NCI-H2227 (cell line): ENCODE data around the gene MNAT1.
"Not testable (repeated sequence)": the region's sequence is repeated elsewhere in the genome, so short reads cannot be mapped to it uniquely, and the experiment has no call there.

Source experiments
- DNase-seq: peaks from one replicate; lab custom pipeline; 2025; ENCODE audit not compliant: unreplicated experiment; lab: John Stamatoyannopoulos, UW

The MNAT1 gene

DNA sequence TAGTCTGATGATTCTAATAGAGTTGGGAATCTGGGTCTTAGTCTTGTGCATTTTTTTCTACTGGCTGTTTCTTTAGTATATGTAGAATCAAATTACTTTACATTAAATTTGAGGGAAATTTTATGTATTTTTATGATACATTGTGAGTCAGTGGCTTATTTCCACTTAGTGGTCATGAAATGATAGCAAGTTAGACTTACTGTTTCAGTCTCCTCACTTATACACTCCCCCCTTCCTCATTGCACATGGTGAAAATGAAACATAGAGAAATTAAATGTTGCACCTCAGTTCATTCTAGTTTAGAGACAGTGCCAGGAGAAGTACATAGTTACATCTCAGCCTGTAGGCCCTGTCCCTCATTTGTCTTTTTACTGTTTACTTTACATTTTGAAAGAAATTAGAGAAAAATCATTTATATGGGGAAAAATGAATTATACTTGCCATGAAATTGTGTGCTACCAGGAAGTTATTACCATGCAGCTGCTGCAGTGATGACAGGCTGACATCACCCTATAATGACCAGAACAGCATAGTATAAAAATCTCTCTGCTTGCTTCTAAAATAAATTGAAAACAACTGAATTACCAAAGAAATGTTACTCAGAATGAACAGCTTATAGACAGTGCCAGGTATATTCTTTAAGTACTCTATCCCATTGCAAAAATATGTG, 133.1 kb downstream of the MNAT1 start:
- no peak for DNase-seq

DNA sequence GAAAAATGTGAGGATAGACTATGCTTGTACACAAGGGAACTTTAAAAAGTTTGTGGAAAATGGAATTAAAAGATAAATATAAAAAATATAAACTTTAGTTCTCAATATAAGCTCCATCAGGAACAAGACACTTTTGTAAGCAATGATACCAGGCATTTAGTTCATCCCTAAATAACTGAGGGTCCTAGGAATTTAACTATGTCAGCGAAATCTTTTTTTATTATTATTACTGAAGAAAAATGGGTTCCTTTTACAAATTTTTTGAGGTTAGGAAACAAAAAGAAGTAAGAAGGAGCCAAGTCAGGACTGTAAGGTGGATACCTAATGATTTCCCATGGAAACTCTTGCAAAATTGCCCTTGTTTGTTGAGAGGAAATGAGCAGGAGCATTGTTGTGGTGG, 143.6 kb downstream of the MNAT1 start:
- no peak for DNase-seq

DNA sequence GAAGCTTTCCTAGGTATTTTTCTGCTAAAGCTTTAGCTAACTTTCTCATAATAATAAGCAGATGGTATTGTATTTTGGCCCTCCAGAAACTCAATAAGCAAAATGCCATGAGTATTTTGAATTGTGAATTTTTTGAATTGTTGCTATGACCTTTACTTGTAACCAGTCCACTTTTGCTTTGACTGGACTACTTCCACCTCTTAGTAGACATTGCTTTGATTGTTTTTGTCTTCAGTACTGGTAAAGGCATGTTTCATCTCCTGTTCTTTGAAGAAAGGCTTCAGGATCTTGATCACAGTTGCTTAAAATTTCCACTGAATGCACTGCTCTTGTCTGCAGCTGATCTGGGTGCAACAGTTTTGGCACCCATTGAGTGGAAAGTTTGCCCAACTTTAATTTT, 144.0 kb downstream of the MNAT1 start:
- DNase-seq: no peak

DNA sequence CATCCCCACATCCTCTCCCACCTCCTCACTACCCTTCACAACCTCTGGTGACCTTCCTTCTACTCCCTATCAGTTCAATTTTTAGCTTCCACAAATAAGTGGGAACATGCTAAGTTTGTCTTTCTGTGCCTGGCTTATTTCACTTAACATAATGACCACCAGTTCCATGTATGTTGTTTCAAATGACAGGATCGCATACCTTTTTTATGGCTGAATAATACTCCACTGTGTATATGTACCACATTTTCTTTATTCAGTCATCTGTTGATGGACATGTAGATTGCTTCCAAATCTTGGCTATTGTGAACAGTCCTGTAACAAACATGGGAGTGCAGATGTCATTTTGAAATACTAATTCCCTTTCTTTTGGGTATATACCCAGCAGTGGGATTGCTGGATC, 147.7 kb downstream of the MNAT1 start:
- DNase-seq: no peak

DNA sequence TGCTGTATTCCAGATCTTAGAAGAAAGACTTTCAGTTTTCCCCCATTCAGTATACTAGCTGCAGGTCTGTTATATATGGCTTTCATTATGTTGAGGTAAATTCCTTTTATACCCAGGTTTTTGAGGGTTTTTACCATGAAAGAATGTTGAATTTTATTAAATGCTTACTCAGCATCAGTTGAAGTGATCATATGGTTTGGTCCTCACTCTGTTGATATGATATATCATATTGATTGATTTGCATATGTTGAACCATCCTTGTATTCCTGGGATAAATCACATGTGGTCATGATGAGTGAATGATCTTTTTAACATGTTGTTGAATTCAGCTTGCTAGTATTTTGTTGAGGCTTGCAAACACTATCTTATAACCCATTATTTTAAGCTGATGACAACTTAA, 149.6 kb downstream of the MNAT1 start:
- DNase-seq: no peak

DNA sequence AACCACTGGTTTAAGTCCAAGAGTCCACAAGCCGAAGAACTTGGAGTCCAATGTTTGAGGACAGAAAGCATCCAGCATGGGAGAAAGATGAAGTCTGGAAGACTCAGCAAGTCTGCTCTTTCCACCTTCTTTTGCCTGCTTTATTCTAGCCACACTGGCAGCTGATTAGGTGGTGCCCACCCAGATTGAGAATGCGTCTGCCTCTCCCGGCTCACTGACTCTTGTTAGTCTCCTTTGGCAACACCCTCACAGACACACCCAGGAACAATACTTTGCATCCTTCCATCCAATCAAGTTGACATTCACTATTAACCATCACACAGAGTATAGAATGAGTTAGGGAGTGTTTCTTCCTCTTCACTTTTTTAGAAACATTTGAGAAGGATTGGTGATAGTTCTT, 156.1 kb downstream of the MNAT1 start:
- DNase-seq: not testable (repeated sequence)

DNA sequence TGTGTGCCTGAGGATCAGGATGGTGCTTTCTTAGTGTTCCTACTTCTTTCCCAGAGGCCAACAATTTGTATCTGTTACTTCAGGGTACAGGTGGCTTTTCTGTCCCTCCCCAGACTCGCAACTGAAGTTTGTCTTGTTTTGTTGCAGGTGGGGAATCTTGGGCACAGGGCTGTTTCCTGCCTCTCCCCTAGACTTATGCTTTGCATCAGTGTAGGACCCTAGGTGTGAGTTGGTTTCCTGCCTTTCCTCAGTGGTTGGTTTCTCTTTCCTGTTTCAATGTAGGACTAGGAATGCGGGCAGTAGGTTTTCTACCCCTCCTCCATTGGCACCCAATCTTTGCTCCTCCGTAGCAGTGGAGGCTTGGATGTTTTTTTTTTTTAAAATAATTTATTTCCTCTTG, 159.3 kb downstream of the MNAT1 start:
- no peak for DNase-seq

DNA sequence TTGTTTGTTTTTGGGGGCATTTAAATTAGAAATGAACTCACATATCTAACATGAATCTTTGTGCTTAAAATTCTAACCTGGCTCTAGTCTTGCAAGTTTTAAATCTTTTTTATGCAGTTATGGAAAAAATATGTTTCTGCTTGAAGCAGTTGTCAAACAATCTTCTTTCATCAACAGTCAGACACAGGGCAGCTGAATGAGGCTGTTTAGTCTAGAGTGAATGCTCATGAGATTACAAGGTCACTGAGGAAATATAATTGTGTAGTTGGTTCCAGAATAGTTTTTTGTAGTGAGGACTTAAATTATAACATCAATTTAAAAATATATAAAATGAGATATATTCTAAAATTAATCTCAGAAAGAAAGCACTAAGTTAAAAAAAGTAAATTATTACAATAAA, 169.8 kb downstream of the MNAT1 start:
- no peak for DNase-seq

DNA sequence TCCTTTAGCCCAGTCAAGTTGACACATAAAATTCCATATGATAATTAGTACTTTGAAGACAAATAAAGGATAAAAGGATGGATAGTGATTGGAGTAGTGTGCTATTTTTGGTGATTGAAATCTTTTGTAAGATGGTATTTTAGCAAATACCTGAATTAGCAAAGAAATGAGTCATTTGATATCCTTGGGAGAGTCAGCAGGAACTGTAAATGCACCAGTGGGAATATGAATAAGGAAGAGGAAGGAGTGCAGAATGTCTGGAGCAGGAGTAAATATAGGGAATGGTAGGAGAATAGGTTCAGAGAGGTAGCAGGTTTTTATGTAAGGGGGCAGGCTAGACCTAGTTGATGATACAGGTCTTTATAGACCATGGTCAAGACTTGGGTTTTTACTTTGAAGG, 171.4 kb downstream of the MNAT1 start:
- no peak for DNase-seq

DNA sequence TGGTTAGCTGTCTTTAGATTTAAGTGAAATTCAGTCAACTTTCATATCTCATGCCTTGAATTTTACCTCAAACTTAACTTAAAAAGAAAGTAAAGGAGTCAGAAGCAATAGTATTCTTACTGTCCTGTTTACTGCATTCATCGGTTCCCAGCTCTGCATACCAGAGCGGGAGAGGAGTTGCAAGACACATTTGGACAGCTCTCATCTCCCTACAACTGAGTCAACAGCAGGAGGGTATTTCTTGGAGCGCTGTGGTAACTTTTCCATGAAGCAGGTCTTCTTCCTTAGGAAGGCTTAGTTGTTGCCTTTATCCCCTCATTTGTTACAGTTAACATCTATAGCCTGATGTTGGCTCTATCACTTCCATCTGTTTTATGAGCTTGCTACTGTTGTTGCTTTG, 181.2 kb downstream of the MNAT1 start:
- DNase-seq: no peak

DNA sequence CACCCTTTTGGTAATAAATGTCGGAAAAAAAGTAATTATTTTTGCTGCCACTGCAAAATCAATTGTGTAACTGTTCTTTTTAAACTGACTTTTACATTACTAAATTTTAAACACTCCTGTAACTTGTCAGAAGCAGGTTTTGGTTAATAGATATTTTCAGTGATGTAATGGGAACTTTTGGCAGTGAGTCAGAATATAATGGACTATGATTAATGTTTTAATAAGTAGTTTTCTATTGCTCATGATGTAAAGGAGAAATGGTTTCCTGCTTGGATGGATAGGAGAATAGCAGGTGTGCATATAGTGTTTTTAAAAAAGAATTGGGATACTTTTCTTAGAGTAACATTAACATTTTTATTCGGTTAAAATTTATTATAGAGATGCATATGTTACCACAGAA, 187.5 kb downstream of the MNAT1 start:
- no peak for DNase-seq

DNA sequence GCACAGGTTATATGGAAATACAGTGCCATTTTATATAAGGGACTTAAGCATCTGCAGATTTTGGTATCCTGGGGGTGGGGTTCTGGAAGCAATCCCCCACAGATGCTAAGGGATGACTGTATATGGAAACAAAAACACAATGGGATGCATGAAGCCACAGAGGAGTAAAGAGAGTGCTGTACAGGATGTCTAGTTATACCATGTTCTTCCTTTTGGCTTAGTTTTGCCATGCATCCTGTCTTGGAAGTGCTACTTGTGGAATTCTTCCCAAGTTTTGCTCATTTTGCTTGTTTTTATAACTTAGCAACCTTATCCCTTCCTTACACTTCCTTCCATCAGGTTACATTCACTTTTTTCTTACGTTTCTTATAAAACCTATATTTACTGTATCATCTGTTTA, 190.7 kb downstream of the MNAT1 start:
- DNase-seq: no peak

DNA sequence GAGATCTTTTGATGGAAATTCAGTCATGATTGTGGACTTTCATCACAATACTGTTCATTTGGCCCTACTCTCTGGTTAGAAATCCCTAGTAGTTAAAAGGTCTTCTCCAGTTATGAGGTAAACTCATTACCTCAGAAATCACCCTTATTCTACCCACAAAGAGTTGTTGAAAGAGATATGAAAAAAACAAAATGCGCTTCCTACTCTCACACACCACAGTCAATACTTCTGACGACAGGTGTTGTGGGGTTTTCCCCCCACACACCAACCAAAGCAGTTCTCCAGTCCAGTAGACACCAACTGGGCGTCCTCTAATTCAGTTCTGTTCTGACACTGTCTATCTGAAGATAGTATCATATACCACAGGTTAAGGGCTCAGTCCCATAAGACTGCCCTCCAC, 191.4 kb downstream of the MNAT1 start:
- DNase-seq: no peak

DNA sequence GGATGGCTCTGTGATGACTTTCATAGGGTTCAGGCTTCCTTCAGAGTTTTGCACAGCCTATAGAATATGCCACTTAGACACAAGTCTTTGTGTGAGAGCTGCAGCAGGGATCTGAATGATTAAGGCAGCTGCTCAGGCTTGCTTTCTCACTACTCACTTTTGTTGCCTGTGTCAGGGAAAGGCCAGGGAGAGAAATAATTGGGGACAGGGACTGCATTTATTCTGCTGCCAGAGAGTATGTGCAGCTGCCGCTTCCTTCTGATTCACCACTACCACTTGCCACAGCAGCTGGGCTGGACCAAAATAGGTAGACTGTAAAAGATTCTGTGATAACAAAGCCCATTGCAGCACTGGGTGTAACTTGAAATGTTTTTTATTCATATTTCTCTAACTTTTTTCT, 196.7 kb downstream of the MNAT1 start:
- peak; percentile 35 for DNase-seq

DNA sequence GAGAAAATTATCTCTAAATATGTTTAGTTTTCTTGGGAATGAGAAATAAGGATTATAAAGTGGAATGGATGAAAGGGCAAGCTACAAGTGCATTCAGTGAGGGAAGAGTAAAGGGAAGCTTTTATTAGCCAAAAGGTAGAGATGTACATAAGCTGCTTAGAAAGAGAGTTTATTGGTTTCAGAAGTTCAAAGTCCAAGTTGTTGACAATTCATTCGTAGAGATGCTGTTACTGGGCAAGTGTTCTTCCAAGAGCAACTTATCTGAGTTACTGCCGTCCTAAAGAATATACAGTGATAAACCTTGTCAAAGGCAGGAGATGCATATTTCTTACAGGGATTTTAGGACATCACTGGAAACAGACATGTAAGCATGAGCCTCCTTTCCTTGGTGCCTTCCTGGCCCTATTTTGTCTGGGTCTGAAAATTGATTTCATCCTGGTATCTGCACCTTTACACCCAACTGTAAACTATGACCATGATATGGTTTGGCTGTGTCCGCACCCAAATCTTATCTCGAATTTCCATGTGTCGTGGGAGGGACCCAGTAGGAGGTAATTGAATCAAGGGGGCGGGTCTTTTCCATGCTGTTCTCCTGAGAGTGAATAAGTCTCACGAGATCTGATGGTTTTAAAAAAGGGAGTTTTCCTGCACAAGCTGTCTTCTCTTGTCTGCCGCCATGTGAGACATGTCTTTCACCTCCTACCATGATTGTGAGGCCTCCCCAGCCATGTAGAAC, 199.5 kb downstream of the MNAT1 start:
- no peak for DNase-seq

DNA sequence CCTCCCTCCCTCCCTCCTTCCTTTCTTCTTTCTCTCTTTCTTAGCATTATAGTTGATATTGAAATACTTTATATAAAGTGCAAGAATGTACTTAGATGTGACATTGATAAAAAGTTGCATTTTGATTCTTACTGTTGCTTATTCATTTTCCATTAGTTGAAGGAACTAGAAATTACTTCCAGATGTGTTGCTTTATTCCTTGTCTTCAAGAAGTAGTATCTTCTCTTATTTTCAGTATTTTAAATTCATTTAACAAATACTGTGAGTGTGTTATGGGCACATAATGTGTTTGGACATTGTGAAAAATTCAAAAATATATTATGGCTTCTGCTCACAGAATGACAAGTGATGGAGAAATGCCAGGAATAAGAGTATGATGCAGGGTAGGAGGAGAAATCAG, 200.8 kb downstream of the MNAT1 start:
- DNase-seq: no peak

DNA sequence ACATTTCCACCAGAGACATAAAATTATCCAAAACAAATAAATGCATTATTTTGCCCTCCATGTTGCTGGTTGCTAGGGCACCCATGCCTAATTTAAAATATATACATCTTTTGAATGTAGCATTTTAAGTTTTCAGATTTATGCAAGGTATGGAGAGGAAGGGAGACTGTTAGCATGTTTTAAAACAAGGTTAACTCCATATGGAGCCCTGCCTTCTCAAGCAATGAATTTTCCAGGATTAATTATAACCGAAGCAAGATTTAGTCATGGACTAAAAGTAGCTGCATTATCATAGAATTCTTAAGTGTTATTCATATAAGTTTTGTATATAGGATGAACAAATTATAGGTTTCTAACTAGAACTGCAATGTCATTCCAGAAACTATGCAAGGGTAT, 209.1 kb downstream of the MNAT1 start:
- no peak for DNase-seq

DNA sequence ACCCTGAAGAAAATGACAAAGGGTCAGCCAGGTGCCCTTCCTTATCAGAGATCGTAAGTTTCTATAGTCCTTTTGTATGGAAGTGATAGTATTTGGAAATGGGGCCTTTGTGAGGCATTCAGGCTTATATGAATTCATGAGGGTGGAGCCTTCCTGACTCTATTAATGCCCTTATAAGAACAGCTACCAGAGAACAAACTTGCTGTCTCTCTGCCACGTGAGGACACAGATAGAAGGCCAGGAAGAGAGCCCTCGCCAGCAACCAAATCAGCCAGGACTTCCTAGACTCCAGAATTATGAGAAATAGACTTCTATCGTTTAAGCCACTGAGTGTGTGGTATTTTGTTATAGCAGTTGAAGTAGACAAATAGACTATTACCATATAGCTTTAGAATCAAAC, 209.6 kb downstream of the MNAT1 start:
- DNase-seq: no peak

DNA sequence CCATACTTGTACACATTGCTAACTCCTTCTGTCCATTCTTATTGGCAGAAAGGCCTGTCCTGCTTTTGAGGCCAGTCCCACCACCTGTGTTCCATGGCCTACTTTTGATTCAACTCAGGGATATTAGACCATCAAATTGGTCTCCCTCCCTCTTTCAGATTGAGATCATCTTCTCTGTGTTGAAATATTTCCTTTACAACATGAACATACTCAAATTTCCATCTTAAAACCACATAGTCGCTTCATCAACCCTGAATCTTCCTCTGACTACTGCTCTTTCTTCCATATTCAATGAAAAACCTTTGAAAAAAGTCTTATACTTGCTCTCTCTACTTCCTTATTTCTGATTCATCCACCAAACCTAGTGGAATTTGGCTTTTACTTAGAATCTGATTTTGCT, 211.4 kb downstream of the MNAT1 start:
- DNase-seq: no peak

DNA sequence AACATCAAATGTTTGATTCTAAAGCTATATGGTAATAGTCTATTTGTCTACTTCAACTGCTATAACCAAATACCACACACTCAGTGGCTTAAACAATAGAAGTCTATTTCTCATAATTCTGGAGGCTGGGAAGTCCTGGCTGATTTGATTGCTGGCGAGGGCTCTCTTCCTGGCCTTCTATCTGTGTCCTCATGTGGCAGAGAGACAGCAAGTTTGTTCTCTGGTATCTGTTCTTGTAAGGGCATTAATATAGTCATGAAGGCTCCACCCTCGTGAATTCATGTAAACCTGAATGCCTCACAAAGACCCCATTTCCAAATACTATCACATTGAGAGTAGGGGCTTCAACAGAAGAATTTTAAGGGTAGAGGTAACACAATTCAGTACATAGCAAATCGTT, 212.2 kb downstream of the MNAT1 start:
- no peak for DNase-seq

DNA sequence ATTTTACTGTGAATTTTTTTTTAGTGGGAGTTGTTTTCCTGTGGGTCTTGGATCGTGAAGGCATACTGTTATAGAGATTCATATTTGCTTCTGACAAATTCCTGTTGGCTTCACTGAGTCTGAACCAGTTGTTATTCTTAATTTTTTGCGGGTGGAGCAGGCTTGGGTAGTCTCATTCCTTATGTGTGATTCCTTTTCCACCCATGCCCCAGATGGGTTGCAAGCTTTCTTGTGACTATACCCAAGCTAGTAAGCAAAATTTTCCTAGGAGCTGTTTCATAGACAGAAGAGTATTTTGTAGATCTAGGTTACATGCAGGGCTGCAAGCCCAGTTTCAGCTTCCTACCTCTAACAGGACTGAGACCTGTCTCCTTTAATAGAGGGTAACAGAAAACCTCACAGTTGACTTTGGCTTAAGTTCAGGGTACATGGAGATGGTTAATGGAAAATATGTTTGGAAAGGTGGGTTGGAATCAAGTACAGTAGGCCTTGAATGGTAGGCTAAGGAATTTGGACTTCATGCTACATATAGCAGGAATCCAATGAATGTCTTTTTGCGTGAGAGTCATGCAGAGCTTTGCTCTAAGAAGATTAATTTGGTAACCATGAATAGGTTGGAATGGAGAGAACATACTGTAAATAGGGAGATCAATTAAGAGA, 217.3 kb downstream of the MNAT1 start:
- no peak for DNase-seq

DNA sequence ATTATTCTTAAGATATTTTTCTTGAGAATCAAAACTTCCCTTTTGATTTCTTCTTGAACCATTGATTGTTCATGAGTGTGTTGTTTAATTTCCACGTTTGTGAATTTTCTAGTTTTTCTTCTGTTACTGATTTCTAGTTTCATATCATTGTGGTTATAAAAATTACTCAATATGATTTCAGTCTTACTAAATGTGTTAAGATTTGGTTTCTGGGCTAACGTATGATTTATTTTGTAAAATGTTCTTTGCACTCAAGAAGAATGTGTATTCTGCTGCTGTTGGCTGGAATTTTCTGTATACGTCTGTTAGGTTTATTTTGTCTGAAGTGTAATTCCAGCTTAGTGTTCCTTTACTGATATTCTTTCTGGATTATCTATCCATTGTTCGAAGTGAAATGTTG, 221.6 kb downstream of the MNAT1 start:
- no peak for DNase-seq

DNA sequence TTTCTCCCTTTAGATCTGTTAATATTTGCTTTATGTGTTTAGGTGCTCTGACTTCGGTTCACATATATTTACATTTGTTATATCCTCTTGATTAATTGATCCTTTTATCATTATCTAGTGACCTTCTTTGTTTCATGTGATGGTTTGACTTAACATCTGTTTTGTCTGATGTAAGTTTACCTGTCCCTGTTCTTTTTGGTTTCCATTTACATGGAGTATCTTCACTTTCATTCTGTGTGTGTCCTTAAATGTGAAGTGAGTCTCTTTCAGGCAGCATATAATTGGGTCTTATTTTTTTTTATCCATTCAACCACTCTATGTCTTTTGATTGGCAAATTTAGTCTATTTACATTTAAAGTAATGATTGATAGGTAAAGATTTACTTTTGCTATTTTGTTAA, 222.1 kb downstream of the MNAT1 start:
- DNase-seq: no peak
